ENCODE data around the gene P3H1. TPM values are rescaled to one million over a fixed set of nuclear protein-coding genes. Genes with fewer than 3 reads are reported as not detected.

P3H1 gene
- total RNA-seq, 1 experiment from 2014 or later, result 47.1 TPM

GRCh38 chr1:42765832-42766740 is 742 bp downstream of the P3H1 start:
- Histone ChIP-seq H3K79me1 (ENCODE audit: insufficient read depth, low read depth, low read length, poor library complexity, severe bottlenecking) (no peaks in the 10 kb centered on the region), H2AFZ (ENCODE audit: low read length) (no peak overlapping the region), H3K23ac (ENCODE audit: insufficient read length, low read depth, low read length) (no peak overlapping the region), H3K4ac (ENCODE audit: low read depth, low read length) (no peak overlapping the region), H3K4me1 (ENCODE audit: insufficient read depth, low read length) (no peaks in the 10 kb centered on the region), H2AK5ac (ENCODE audit: insufficient read length, low read length) (no peak overlapping the region), H3K14ac (ENCODE audit: insufficient read depth, low read length) (no peak overlapping the region; the same call in 1 of the 2 replicates), H3K27me3 (ENCODE audit: insufficient read depth, low read length) (no peaks in the 10 kb centered on the region), H2BK120ac (ENCODE audit: low read depth, low read length, poor library complexity, severe bottlenecking) (no peak overlapping the region), H3K79me2 (ENCODE audit: insufficient read depth, low read length) (0 out of 2 replicates have a peak, but pooled peaks cover 3% of the 10 kb centered on the region), H2BK15ac (ENCODE audit: low read depth, low read length) (no peak overlapping the region), H4K8ac (replicated peaks; ENCODE audit: insufficient read length, low read depth, low read length) (no peak overlapping the region), H2BK5ac (ENCODE audit: insufficient read length, low read length) (no peak overlapping the region), H3K9me3 (ENCODE audit: control insufficient read depth, low read depth, low read length) (no peaks in the 10 kb centered on the region), H4K5ac (ENCODE audit: insufficient read length, low read depth, low read length) (no peak overlapping the region), H4K20me1 (ENCODE audit: control insufficient read depth, insufficient read depth, insufficient read length) (no peaks in the 10 kb centered on the region), H3T11ph (ENCODE audit: low read length) (no peak overlapping the region), H3K56ac (ENCODE audit: insufficient read length, low read depth, low read length) (no peak overlapping the region), H2BK20ac (ENCODE audit: low read depth, low read length, poor library complexity, severe bottlenecking) (no peak overlapping the region), H3K4me2 (ENCODE audit: insufficient read depth, insufficient read length, low read length) (peak overlapping the region; percentile 95), H2BK12ac (ENCODE audit: insufficient read length, low read depth, low read length) (no peak overlapping the region), H4K91ac (ENCODE audit: insufficient read length, low read depth, low read length) (no peak overlapping the region), H3K23me2 (ENCODE audit: insufficient read length, low read depth, low read length, poor library complexity, severe bottlenecking) (peaks cover 7% of the 10 kb centered on the region), H3K27ac (ENCODE audit: insufficient read length, low read depth, low read length) (no peak overlapping the region), H3K18ac (ENCODE audit: insufficient read length, low read depth, low read length) (no peak overlapping the region), H3K9ac (ENCODE audit: extremely low read depth, insufficient read length, low read length) (peak overlapping the region; percentile 71)
- no peaks in the 10 kb centered on the region for H3K27me3 Mint-ChIP-seq (ENCODE audit: low read depth)
- no CpG with 5 or more reads among the region's 44 CpGs for WGBS (ENCODE audit: extremely low coverage, insufficient read length, low lambda C conversion rate)
- H3K4me3 Mint-ChIP-seq, result no peak overlapping the region
- H3K27ac Mint-ChIP-seq, result peak overlapping the region in 2 of 3 experiments; percentile 6 to 87; a peak in 3 of 7 replicates
- peaks cover 8 to 34% (median 25%) of the 10 kb centered on the region in 3 experiments; a peak in 5 of 7 replicates for H3K36me3 Mint-ChIP-seq (ENCODE audit: insufficient read depth in 1 of 3, low read depth in 3 of 3)
- DNase-seq, result peak; percentile 62
- peak; percentile 64 for TF ChIP-seq CTCF (conservative IDR thresholded peaks at IDR 0.05)
- no peaks in the 10 kb centered on the region for H3K9me3 Mint-ChIP-seq
- peaks cover 8 to 9% of the 10 kb centered on the region in 2 experiments for H3K4me1 Mint-ChIP-seq

All from H9 (cell line).